Esophagus squamous epithelium (tissue), 5 donors: Measurements from ENCODE around the gene CAMK2A. TPM values are rescaled to one million over a fixed set of nuclear protein-coding genes. Genes with fewer than 3 reads are reported as not detected.

Source experiments
- DNase-seq: peaks from one replicate; lab custom pipeline; 2025; lab: John Stamatoyannopoulos, UW
- H3K27ac ChIP-seq, 4 donors: fragments of 200-600 bp; sonication (generic); one replicate each; pipeline ENCODE4 v1.5.1; 2016 to 2019; ENCODE audit warnings: mild to moderate bottlenecking in 1 of 4
- H3K27me3 ChIP-seq, 4 donors: fragments of 200-600 bp; sonication (generic); 1 replicate in 3 of 4; 2 replicates in 1 of 4; pipeline versions ENCODE4 v1.5.1 to v1.6.0; 2017 to 2021; ENCODE audit warnings: antibody characterized with exemption in 1 of 4
- H3K36me3 ChIP-seq, 3 donors: fragments of 200-600 bp; sonication (generic); one replicate each; pipeline ENCODE4 v1.5.1; 2016 to 2019
- H3K4me1 ChIP-seq, 3 donors: fragments of 200-600 bp; sonication (generic); one replicate each; pipeline ENCODE4 v1.5.1; 2017 to 2019
- H3K4me3 ChIP-seq, 4 donors: fragments of 200-600 bp; sonication (generic); 1 replicate in 3 of 4; 2 replicates in 1 of 4; pipeline ENCODE4 v1.5.1; 2016 to 2019; ENCODE audit warnings: mild to moderate bottlenecking in 2 of 4, moderate library complexity in 1 of 4
- H3K9me3 ChIP-seq, 3 donors: fragments of 200-600 bp; sonication (generic); one replicate each; pipeline ENCODE4 v1.5.1; 2016 to 2019
- POLR2A ChIP-seq, 4 donors: fragments of 450-650 bp; IDR thresholded peaks; one replicate each; pipeline ENCODE4 v1.6.1; 2017; ENCODE audit warnings: antibody characterized with exemption in 4 of 4, mild to moderate bottlenecking in 4 of 4, moderate library complexity in 3 of 4
- WGBS, 2 donors: methylation state at CpG; one replicate each; pipeline ENCODE4 v1.1.5; 2018; 5-methylcytosine and 5-hydroxymethylcytosine counted together
- intact Hi-C: fragments of 100-400 bp; cut with DNase I; formaldehyde crosslinking; loops from one replicate; pipeline ENCODE4 v1.15.0; 2022
- total RNA-seq, 4 donors: library from RNA; depleted of rRNA; stranded (reverse); fragments of >200 nt; gene quantifications; one replicate each; pipeline ENCODE4 v1.1.0, GENCODE V29; 2016
- TF ChIP-seq, protein P1 (sequence below), 6 experiments: fragments of 450-650 bp in 4 of 6; fragments of 200-600 bp in 2 of 6; sonication (generic) in 2 of 6; IDR thresholded peaks; one replicate each; pipeline ENCODE4 v1.5.1; 2016 to 2019; ENCODE audit warnings: antibody characterized with exemption in 6 of 6, mild to moderate bottlenecking in 4 of 6, moderate library complexity in 4 of 6
- donor health status: DM: yes; HTN: yes; CAD: no.

The CAMK2A gene
- total RNA-seq, 4 donors from 2014 or later = 0.04 TPM; not detected in 3

- no peaks in the 10 kb centered on the region for H3K36me3 ChIP-seq
- no peaks in the 10 kb centered on the region for H3K9me3 ChIP-seq
- H3K27me3 ChIP-seq = no peaks in the 10 kb centered on the region
- peaks cover 10 to 13% (median 11%) of the 10 kb centered on the region in 3 donors for H3K4me1 ChIP-seq
- TF ChIP-seq, protein P1, sequence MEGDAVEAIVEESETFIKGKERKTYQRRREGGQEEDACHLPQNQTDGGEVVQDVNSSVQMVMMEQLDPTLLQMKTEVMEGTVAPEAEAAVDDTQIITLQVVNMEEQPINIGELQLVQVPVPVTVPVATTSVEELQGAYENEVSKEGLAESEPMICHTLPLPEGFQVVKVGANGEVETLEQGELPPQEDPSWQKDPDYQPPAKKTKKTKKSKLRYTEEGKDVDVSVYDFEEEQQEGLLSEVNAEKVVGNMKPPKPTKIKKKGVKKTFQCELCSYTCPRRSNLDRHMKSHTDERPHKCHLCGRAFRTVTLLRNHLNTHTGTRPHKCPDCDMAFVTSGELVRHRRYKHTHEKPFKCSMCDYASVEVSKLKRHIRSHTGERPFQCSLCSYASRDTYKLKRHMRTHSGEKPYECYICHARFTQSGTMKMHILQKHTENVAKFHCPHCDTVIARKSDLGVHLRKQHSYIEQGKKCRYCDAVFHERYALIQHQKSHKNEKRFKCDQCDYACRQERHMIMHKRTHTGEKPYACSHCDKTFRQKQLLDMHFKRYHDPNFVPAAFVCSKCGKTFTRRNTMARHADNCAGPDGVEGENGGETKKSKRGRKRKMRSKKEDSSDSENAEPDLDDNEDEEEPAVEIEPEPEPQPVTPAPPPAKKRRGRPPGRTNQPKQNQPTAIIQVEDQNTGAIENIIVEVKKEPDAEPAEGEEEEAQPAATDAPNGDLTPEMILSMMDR (IDR thresholded peaks at IDR 0.05) = no peak
- TF ChIP-seq POLR2A (IDR thresholded peaks at IDR 0.05) = no peak
- intact Hi-C loops = no loop called here
- H3K4me3 ChIP-seq = no peak overlapping the region
- WGBS, 2 donors = 59% methylated on average over 5 to 7 of the region's 8 CpGs
- no peak for DNase-seq
- H3K27ac ChIP-seq = no peak overlapping the region
Measured at GRCh38 chr5:150261231-150261630, 28.3 kb downstream of the CAMK2A start.

GRCh38 chr5:150258130-150258529, 31.4 kb downstream of the CAMK2A start:
- whole genome bisulfite sequencing, 2 donors = 58 to 69% methylated on average over 6 of the region's 6 CpGs

DNA sequence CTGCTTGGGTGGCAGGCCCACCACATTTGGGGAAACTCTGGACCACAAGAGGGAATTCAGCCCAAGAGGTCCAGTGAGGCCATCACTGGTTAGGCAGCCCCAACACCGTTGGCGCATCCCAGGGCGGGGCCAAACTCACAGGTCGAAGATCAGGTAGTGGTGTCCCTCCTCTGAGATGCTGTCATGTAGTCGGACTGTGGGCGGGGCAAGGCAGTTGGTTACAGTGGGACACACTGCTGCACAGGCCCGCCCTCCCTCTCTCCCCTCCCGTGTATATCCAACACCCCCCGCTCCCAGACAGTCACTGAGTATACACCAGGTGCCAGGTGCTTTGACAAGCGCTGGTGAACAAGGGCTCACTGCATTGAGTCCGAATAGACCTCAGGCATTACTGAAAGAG, 32.1 kb downstream of the CAMK2A start:
- Histone ChIP-seq H3K9me3 (no peaks in the 10 kb centered on the region), H3K4me1 (peaks cover 0 to 6% (median 0%) of the 10 kb centered on the region in 3 donors), H3K4me3 (no peak overlapping the region), H3K27me3 (no peaks in the 10 kb centered on the region), H3K27ac (no peak overlapping the region), H3K36me3 (no peaks in the 10 kb centered on the region)
- no peak for DNase-seq
- WGBS, 2 donors = 88 to 93% methylated on average over 3 to 7 of the region's 11 CpGs
- TF ChIP-seq, protein P1 (IDR thresholded peaks at IDR 0.05) = no peak
- no peak for TF ChIP-seq POLR2A (IDR thresholded peaks at IDR 0.05)
- intact Hi-C loops = no loop called here

More at GRCh38 chr5:150258130-150258529, 31.4 kb downstream of the CAMK2A start:
- intact Hi-C loops = no loop called here
- H3K4me1 ChIP-seq = peaks cover 0 to 6% (median 0%) of the 10 kb centered on the region in 3 donors
- no peak overlapping the region for H3K4me3 ChIP-seq
- no peaks in the 10 kb centered on the region for H3K27me3 ChIP-seq
- H3K36me3 ChIP-seq = no peaks in the 10 kb centered on the region
- no peak for TF ChIP-seq POLR2A (IDR thresholded peaks at IDR 0.05)
- TF ChIP-seq, protein P1 (IDR thresholded peaks at IDR 0.05) = no peak
- no peak overlapping the region for H3K27ac ChIP-seq
- no peaks in the 10 kb centered on the region for H3K9me3 ChIP-seq
- DNase-seq = no peak

DNA sequence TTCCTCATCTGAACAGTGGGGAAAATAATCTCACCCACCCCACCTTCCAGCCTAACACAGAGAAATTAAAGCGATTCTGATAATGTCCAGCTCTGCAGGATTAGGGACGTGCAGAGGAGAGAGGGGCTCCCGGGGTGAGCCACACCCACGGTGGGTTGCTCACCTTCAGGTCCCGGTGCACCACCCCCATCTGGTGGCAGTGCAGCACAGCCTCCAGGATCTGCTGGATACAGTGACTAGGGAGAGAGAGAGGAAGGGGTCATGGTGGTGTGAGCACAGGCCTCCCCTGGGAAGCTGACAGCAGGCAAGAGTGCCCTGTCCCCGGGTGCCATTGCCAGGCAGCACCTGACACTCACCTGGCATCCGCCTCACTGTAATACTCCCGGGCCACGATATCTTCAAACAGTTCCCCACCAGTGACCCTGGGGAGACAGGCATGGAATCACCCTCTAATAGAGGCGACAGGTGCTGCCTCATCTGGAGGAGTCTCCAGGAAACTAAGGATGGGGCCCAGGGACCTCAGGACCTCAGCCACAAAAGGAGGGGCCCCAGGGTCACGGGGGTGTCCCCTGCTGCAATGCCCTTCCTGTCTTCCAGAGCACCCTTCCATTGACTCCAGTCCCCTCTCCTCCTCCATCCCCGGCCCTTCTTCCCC, 33.0 kb downstream of the CAMK2A start:
- TF ChIP-seq POLR2A (IDR thresholded peaks at IDR 0.05) = no peak
- TF ChIP-seq, protein P1 (IDR thresholded peaks at IDR 0.05) = no peak
- 71 to 75% methylated on average over 2 to 6 of the region's 12 CpGs for WGBS, 2 donors
- no peaks in the 10 kb centered on the region for H3K27me3 ChIP-seq
- H3K27ac ChIP-seq = no peak overlapping the region
- DNase-seq = no peak
- no peaks in the 10 kb centered on the region for H3K9me3 ChIP-seq
- H3K36me3 ChIP-seq = no peaks in the 10 kb centered on the region
- peaks cover 0 to 6% (median 0%) of the 10 kb centered on the region in 3 donors for H3K4me1 ChIP-seq
- no peak overlapping the region for H3K4me3 ChIP-seq
- intact Hi-C loops = no loop called here

DNA sequence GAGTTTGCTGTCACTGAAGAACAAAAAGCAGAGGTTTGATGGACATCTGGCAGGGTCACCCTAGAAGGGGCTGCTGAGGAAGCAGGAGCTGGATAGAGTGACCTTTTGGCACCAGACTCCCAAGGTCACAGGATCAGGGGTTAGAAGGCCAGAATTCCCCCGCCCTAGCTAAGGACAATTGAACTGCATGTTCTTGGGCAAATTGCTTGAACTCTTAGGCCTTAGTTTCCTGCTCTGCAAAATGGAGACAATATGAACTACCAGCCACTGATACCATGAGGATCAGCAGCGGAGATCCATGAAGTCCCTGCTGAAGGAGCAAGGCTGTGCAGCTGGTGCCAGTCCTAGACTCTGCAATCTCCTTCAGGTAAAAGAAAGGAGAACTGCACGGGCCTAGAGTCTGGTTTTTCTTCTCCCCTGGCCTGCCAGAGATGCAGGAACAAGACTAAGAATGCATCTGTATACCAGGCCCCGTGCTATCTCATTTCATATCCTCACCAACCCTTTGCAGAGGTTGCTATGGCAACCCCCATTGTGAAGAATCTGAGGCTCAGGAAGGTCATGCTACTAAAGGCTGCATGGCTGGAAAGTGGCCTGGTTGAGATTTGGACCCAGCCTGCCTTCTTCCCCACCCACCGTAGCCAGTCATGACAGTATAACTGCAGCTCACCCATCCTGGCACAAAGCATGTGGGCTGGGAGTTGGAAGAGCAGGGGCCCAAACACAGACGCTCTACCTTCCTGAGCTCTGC, 33.7 kb downstream of the CAMK2A start:
- Histone ChIP-seq H3K4me1 (peaks cover 0 to 6% (median 0%) of the 10 kb centered on the region in 3 donors), H3K9me3 (no peaks in the 10 kb centered on the region), H3K27ac (no peak overlapping the region), H3K27me3 (no peaks in the 10 kb centered on the region), H3K36me3 (no peaks in the 10 kb centered on the region), H3K4me3 (no peak overlapping the region)
- TF ChIP-seq POLR2A (IDR thresholded peaks at IDR 0.05) = no peak
- TF ChIP-seq, protein P1 (IDR thresholded peaks at IDR 0.05) = no peak
- intact Hi-C loops = no loop called here
- WGBS, 2 donors = 73 to 85% methylated on average over 4 to 5 of the region's 6 CpGs
- no peak for DNase-seq
